Measurements from ENCODE around the gene ORC1.

Gene ORC1

GRCh38 chr1:52332411-52332810 is 71.8 kb downstream of the ORC1 start:
- intact Hi-C loops (cut with DNase I; ENCODE audit: low total_unique reads): no loop called here
- peaks cover 0 to 37% (median 30%) of the 10 kb centered on the region in 3 donors for H3K36me3 ChIP-seq
- H3K4me1 ChIP-seq: no peaks in the 10 kb centered on the region
- H3K4me3 ChIP-seq: no peak overlapping the region
- no peaks in the 10 kb centered on the region for H3K27me3 ChIP-seq
- H3K9me3 ChIP-seq: no peaks in the 10 kb centered on the region
- no peak overlapping the region for H3K27ac ChIP-seq
- DNase-seq: no peak
- no peak for TF ChIP-seq CTCF (IDR thresholded peaks at IDR 0.05)

- Histone ChIP-seq H3K27ac (no peak overlapping the region), H3K9me3 (no peaks in the 10 kb centered on the region), H3K27me3 (no peaks in the 10 kb centered on the region), H3K36me3 (peaks cover 0 to 11% (median 10%) of the 10 kb centered on the region in 3 donors), H3K4me3 (no peak overlapping the region), H3K4me1 (no peaks in the 10 kb centered on the region)
- no peak for DNase-seq
- intact Hi-C loops (cut with DNase I; ENCODE audit: low total_unique reads): no loop called here
- no peak for TF ChIP-seq CTCF (IDR thresholded peaks at IDR 0.05)
These were observed 75.6 kb downstream of the ORC1 start for GRCh38 chr1:52328615-52329014.

GRCh38 chr1:52325786-52326185 is 78.4 kb downstream of the ORC1 start:
- intact Hi-C loops (cut with DNase I; ENCODE audit: low total_unique reads): no loop called here
- Histone ChIP-seq H3K9me3 (no peaks in the 10 kb centered on the region), H3K27ac (no peak overlapping the region), H3K4me3 (no peak overlapping the region), H3K4me1 (no peaks in the 10 kb centered on the region), H3K36me3 (peaks cover 0 to 5% (median 0%) of the 10 kb centered on the region in 3 donors), H3K27me3 (no peaks in the 10 kb centered on the region)
- DNase-seq: no peak
- no peak for TF ChIP-seq CTCF (IDR thresholded peaks at IDR 0.05)

- H3K27me3 ChIP-seq: no peaks in the 10 kb centered on the region
- no peak overlapping the region for H3K4me3 ChIP-seq
- no peak for TF ChIP-seq CTCF (IDR thresholded peaks at IDR 0.05)
- no peaks in the 10 kb centered on the region for H3K4me1 ChIP-seq
- intact Hi-C loops (cut with DNase I; ENCODE audit: low total_unique reads): no loop called here
- DNase-seq: no peak
- no peak overlapping the region for H3K27ac ChIP-seq
- no peaks in the 10 kb centered on the region for H3K9me3 ChIP-seq
- peaks cover 0 to 5% (median 0%) of the 10 kb centered on the region in 3 donors for H3K36me3 ChIP-seq
These were observed 80.5 kb downstream of the ORC1 start for GRCh38 chr1:52323731-52324130.

Measured in tibial artery (tissue), 4 donors.